Coronary artery (tissue), 2 donors: Measurements from ENCODE around the gene FICD.
"Not testable (repeated sequence)": the region's sequence is repeated elsewhere in the genome, so short reads cannot be mapped to it uniquely, and the experiment has no call there.

ENCODE experiments used
- DNase-seq: peaks from one replicate; pipeline ENCODE4 v3.0.0-alpha.2; 2017; ENCODE audit warnings: low spot score
- H3K27ac ChIP-seq, 2 donors: fragments of 200-600 bp; sonication (generic); one replicate each; pipeline ENCODE4 v1.5.1; 2016 to 2019
- H3K4me3 ChIP-seq: fragments of 200-600 bp; sonication (generic); 2 replicates; pipeline ENCODE4 v1.5.1; 2016; ENCODE audit warnings: mild to moderate bottlenecking, moderate library complexity
- TF ChIP-seq, protein P1 (sequence below): fragments of 200-600 bp; sonication (generic); IDR thresholded peaks from one replicate; pipeline ENCODE4 v1.5.1; 2019; ENCODE audit warnings: antibody characterized with exemption

The FICD gene

DNA sequence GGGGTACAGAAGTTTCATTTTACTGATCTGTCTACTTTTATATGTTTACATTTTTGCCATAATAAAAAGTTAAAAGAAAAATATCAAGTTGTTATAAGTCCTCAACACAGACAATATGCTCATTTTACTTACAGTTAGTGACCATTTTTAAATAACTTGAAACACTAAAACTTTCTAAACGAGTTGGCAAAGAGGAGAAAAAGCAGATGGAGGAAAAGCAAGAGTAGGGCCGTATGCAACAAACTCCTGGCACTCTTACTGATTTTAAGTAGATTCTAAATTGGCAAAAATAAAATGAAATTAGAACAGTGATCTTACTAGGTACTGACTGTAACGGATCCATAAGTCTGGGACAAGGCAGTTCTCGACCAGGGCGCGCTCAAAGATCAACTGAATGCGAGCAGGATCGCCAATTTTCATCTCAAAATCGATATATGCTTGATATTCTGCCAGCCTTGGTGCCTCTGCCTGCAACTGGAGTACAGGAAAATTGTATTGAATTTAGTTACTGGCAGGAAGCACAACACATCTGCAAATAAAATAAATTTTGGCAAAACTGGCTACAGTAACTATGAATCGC, 23.6 kb downstream of the FICD start:
- no peak overlapping the region for H3K4me3 ChIP-seq
- TF ChIP-seq, protein P1, sequence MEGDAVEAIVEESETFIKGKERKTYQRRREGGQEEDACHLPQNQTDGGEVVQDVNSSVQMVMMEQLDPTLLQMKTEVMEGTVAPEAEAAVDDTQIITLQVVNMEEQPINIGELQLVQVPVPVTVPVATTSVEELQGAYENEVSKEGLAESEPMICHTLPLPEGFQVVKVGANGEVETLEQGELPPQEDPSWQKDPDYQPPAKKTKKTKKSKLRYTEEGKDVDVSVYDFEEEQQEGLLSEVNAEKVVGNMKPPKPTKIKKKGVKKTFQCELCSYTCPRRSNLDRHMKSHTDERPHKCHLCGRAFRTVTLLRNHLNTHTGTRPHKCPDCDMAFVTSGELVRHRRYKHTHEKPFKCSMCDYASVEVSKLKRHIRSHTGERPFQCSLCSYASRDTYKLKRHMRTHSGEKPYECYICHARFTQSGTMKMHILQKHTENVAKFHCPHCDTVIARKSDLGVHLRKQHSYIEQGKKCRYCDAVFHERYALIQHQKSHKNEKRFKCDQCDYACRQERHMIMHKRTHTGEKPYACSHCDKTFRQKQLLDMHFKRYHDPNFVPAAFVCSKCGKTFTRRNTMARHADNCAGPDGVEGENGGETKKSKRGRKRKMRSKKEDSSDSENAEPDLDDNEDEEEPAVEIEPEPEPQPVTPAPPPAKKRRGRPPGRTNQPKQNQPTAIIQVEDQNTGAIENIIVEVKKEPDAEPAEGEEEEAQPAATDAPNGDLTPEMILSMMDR: no peak
- DNase-seq: no peak
- no peak overlapping the region for H3K27ac ChIP-seq

- TF ChIP-seq, protein P1: no peak
- H3K4me3 ChIP-seq: no peak overlapping the region
- H3K27ac ChIP-seq: no peak overlapping the region
- no peak for DNase-seq
Observed at GRCh38 chr12:108542320-108542719, 27.2 kb downstream of the FICD start.

- Histone ChIP-seq H3K4me3 (no peak overlapping the region), H3K27ac (no peak overlapping the region)
- DNase-seq: no peak
- TF ChIP-seq, protein P1: no peak
Observed at GRCh38 chr12:108543652-108544051, 28.6 kb downstream of the FICD start.

GRCh38 chr12:108547686-108548085, 32.6 kb downstream of the FICD start:
- Histone ChIP-seq H3K27ac (no peak overlapping the region), H3K4me3 (no peak overlapping the region)
- DNase-seq: no peak
- TF ChIP-seq, protein P1: no peak

- Histone ChIP-seq H3K4me3 (no peak overlapping the region), H3K27ac (no peak overlapping the region)
- DNase-seq: no peak
- TF ChIP-seq, protein P1: no peak
Observed at GRCh38 chr12:108548954-108549521, 34.0 kb downstream of the FICD start.

GRCh38 chr12:108551535-108551934, 36.5 kb downstream of the FICD start:
- DNase-seq: no peak
- H3K27ac ChIP-seq: no peak overlapping the region
- H3K4me3 ChIP-seq: no peak overlapping the region
- TF ChIP-seq, protein P1: no peak

GRCh38 chr12:108553799-108554198, 38.7 kb downstream of the FICD start:
- H3K27ac ChIP-seq: no peak overlapping the region
- H3K4me3 ChIP-seq: no peak overlapping the region
- TF ChIP-seq, protein P1: no peak
- DNase-seq: no peak

DNA sequence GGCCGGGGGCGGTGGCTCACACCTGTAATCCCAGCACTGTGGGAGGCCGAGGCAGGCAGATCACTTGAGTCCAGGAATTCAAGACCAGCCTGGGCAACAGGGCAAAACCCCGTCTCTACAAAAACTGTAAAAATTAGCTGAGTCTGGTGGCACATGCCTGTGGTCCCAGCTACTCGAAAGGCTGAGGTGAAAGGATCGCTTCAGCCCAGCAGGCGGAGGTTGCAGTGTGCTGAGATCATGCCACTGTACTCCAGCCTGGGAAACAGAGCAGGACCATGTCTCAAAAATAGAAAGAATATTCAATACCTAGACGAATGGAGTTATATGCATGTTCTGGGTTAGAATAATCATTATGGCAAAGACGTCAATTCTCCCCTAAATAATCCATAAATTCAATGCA, 40.3 kb downstream of the FICD start:
- DNase-seq, H3K4me3 ChIP-seq, H3K27ac ChIP-seq: not testable (repeated sequence)
